Posterior vena cava (tissue), 2 donors: ENCODE measurements around the gene TASP1. TPM values are rescaled to one million over a fixed set of nuclear protein-coding genes. Genes with fewer than 3 reads are reported as not detected.

Source experiments
- DNase-seq: peaks from one replicate; pipeline ENCODE4 v3.0.0-alpha.2; 2020; ENCODE audit warnings: low spot score
- intact Hi-C, 2 donors: fragments of 100-400 bp; cut with DNase I; formaldehyde crosslinking; loops; one replicate each; pipeline versions ENCODE4 v1.14.1 to v1.14.2; 2022 to 2023
- total RNA-seq, 2 donors: library from RNA; stranded (reverse); fragmentation: NEBNext Ultra II Directional; extraction: Animal tissue kit (Norgen Biotek cat#: 25700); gene quantifications; one replicate each; pipeline ENCODE4 v1.2.1, GENCODE V29; 2021
- donor health status: DM: yes; HTN: yes; CAD: no.
- donor health status: DM: yes; HTN: yes; CAD: no.

The TASP1 gene
- total RNA-seq, 2 donors from 2014 or later, result 21.2 to 24.1 TPM

DNA sequence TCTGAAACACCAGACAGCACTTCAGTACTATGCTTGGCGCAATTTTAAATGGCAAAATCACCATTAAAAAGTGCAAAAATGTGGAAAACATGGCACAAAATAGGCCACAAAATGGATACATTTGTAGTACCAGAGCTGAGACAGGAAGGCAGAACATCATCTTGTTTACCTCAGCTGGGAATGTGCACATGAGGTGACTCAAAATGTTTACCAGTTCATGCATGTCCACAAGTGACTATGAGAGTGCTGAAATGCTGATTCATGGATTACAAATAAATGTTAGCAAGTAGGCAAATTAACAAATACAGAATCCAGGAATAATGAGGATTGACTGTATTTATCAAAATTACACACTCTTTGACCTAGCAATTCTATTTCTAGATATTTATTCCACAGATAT is 216.1 kb downstream of the TASP1 start:
- intact Hi-C loops, result no loop called here

DNA sequence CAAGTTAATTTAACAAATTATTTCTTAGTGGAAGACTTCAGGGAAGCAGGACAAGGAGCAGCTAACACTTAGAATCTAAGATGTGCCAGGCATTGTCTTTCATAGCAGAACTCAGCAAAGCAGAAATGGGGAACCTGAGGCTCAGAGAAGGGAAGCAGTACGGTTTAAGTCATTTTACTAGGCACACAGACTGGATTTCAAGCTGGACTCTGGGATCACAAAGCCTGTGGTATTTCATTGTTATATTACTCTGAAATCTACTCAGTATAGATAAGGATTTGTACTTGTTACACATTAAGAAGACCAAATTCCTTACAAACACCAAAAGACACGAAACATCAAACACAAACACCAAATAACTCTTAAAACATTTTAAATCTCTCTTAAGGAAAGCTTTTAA is 218.1 kb downstream of the TASP1 start:
- intact Hi-C loops, result no loop called here
- no peak for DNase-seq

More for the DNA sequence above, 216.1 kb downstream of the TASP1 start:
- no peak for DNase-seq

DNA sequence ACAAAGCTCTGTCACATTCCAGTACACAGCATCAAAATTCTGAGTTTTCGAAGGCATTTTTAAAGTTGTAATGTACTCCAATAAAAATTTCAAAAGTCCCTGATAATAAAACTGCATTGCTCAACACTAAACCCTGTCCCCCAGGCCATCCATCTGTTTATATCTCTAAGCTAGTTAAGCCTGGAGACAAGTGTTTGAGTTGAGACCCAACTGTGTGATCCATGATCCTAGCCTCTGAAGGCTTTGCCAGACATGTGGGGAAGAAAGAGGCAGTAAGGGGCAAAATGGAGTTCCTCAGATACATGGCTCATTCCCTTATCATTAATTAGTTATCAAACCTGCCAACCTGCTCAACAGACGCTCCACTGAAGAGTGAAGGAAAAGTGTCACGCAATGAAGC is 219.3 kb downstream of the TASP1 start:
- intact Hi-C loops, result no loop called here
- no peak for DNase-seq

DNA sequence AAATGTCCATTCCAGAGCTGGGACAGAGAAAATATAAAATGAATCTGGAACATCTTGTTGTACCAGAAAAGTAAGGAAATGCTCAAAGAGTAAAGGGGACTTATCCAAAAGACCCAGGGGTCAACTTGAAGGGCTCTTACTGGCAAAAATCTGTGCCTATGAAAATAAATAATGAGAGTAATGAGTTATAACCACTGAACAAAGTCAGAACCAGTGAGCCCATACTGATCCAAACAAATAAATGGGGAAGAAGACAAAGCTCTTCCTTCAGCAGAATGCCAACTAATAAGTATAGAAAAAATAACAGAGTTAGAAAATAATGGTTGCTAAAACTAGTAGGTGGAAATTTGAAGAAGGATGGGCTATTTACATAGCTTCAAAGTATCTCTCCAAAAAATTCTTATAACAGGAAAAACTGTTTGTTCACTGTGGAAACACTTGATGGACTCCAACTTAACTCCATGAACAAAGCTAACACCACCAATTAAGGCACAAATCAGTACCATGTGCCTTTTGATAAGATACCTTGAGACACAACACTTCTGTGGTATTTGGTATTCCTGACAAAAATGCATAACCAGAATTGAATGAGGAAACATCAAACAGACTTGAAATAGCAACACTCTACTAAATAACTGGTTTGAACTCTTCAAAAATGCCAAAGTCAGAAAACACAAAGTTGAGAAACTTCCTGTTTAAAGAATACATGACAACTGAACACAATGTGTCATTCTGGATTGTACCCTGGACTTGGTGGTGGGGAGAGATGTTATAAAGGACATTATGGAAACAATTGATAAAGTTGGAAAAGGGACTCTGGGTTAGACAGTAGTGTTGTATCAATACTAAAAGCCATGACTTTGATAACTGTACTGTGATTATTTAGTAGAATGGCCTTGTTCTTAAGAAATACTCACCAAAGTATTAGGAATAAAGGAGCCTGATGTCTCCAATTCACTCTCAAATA is 220.2 kb downstream of the TASP1 start:
- DNase-seq, result no peak
- intact Hi-C loops, result no loop called here

DNA sequence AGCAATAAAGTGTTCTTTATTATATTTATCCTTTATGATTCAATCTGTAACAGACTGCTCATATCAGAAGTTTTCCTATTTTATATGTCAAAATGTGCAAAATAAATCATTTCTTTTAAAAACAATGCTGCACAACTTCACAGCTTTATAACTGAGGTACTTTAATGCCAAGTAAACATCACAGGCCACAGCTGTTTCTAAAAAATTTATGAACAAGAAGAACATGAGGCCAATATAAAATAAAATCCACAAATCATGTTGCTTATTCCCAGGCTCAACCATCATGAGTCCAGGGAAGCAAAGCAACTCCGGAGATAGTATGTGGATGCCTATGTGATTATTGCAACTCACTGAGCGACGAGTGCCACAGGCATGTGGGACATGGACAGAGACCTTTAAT is 222.2 kb downstream of the TASP1 start:
- DNase-seq, result no peak
- intact Hi-C loops, result no loop called here

DNA sequence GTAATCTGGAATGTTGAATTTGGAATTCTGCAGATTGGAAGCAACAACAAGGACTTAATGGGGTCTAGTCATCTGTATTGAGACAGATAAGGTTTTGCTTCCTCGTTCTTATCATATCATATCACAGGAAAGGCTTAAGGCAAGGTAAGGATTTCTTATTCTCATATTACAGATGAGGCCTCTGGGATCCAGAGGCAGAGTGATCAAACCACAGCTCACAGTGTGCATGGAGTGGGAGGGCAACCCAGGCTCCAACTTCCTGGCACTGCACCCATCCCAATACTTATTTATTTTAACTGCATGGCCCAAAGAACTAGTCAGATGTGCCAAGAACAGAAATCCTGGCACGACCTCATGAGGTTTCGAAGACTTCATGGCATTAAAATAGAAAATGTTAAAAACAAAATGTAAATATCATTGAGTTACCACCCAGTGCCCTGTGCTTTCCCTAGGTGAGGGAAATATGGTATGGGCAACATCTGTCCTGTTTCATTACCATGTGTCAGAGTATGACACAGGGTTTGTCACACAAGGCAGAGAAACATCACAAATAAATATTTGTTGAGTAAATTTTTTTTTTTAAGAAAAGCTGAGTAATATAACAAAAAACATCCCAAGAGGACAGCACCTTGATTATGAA is 225.8 kb downstream of the TASP1 start:
- intact Hi-C loops, result no loop called here
- DNase-seq, result no peak

DNA sequence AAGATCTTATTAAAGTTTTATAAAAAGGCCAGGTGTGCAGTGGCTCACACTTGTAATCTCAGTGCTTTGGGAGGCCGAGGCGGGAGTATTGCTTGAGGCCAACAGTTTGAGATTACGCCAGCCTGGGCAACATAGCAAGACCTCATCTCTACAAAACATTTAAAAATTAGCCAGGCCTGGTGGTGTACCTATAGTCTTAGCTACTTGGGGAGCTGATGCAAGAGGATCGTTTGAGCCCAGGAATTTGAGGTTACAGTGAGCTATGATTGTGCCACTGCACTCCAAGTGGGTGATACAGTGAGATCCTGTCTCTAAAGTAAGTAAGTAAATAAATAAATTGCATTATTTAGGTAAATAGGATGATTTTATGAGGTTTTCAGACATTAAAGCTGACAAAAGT is 234.4 kb downstream of the TASP1 start:
- intact Hi-C loops, result no loop called here

DNA sequence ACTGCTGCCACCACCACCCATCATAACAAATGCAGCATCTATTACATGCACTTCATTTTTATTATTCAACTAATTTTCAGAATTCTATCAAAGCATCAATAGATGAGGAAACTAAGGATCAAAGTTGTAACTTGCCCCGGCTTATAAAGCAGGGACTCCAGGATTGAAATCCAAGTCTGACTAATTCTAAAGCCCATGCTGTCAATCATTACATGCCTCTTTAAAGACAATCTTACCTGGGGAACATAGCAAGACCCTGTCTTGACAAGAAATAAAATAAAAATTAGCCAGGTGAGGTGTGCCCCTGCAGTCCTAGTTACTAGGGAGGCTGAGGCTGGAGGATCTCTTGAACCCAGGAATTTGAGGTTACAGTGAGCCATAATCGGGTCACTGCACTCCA is 235.3 kb downstream of the TASP1 start:
- DNase-seq, result no peak
- intact Hi-C loops, result no loop called here

More for the DNA sequence above, 234.4 kb downstream of the TASP1 start:
- no peak for DNase-seq

DNA sequence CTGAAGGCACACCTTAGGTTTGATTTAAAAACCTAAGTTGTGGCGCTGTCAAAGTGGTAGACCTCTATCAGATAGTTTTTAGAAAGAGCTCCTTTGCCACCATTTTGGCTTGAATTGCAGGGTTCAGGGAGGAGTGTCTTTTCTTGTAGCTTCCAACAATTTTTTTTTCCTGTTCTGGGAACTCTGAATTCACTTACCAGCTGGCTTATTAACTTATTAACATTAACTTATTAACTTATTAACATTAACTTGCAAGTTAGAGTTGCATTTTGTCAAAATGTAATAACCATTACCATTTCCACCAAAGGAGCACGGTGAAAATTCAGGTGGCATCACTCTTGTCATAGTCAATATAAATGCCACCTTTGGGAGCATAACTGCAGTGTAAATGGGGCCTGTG is 235.7 kb downstream of the TASP1 start:
- intact Hi-C loops, result no loop called here
- no peak for DNase-seq

DNA sequence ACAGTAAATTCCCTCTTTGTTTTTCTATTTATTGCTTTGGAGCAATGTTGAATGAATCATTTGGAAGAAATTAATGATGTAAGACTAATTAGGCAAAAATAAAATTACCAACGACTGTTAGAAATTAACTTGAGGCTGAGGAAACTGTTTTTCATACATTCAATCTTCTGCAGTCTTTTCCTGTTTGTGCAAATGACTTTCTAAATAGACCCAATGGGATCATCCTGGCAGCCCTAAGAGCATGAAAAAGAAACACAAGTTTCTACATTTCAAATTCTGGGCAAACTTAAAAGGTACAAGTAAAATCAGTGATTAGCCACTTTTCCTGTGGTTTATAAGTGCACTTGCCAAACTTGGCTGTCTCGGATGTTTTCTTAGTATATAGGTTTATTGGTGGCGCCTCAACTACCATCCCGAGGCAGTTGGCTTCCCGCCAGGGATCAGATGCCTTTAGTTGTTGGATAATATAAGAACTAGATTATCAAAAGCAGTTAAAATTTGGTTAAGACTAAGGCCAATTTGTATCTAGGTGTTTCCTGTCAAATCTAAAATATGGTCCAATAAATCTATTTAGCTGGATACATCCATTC is 236.5 kb downstream of the TASP1 start:
- intact Hi-C loops, result no loop called here
- DNase-seq, result no peak

DNA sequence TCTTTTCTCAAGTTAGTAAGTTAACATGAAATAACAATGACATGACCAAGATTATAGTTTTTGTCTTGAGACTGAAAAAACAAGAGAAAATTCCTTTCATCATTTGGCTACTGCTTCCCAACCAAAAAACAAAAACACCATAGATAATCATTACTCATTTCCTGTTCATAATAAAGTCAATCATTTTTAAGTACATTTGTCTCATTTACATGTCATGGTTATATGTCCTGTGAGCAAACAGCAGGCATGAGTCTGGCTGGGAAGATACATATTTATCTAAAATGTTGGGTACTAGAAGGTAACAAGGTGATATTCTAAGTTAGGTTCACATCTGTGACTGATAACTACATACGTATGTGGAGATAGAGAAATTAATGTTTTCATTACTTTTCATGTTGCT is 237.1 kb downstream of the TASP1 start:
- DNase-seq, result no peak
- intact Hi-C loops, result no loop called here

DNA sequence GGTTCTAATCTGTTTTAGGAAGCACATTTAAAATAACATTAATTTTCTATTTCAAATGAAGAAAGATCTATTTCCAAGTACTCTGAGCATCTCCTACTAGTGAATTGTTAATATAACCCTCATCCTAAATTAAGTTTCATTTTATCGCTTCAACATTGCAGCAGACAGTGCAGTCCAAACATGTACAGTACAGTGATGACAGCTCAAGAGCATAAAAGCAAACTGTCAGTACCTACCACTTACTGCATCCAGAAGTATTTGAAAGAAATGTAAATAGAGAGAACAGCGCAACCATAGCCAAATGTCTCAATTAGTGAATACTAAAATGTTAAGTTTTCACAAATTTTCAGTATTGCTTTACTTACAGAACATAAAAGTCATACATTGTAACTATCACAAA is 238.3 kb downstream of the TASP1 start:
- no peak for DNase-seq
- intact Hi-C loops, result no loop called here

DNA sequence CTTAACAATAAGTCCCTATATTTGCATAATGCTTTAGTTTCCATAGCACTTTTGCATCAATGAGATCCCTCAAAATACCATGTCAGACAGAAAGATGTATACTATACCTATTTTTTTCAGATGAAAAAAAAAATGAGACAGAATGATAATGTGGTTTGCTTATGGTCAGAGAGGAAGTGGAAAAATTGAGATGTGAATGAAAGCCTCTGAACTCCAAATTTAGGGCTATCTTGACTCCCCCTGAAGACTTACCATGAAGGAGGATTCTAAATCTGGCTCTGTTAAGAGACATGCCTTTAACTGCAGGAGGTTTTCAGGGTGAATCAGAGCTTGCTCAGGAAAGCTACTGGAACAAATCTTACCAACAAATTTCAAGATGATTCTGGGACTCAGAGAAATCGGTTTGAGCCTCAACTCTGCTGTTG is 241.4 kb downstream of the TASP1 start:
- DNase-seq, result no peak
- intact Hi-C loops, result no loop called here

DNA sequence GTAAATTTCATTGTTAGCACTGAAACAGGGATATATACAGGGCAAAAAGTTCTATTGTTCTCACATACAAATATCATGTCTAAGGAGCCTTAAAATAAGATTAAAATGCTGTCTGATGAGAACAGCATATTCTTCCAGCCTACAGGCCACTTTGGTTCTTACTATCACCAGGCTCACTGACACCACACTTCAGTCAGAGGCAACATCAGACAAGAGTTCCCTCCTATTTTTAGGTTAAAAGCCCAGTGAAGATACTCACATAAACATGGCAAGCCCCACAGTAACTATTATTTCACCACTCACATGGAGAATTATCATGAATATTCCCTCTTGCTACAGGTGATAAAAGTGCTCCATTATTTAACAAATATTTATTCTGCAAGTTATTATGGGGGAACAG is 241.9 kb downstream of the TASP1 start:
- intact Hi-C loops, result no loop called here
- DNase-seq, result no peak

DNA sequence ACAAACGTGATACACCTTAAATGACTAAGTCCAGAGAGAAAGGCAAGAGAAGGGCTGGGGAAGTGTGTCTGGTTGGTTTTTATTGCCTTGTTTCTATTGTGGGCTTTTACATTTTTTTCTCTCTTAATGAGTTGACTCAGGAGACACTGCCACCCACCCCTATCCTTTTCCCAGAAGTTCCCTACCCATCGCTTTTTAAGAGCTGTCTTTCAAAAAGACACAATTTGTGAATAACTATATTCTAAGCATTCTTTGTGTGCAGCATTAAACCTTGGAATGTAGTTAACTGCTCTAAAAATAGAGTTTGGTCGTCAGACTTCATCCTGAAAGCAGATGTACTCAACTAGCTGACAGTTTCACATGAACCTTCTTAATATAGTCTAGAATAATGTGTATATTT is 242.7 kb downstream of the TASP1 start:
- intact Hi-C loops, result no loop called here

DNA sequence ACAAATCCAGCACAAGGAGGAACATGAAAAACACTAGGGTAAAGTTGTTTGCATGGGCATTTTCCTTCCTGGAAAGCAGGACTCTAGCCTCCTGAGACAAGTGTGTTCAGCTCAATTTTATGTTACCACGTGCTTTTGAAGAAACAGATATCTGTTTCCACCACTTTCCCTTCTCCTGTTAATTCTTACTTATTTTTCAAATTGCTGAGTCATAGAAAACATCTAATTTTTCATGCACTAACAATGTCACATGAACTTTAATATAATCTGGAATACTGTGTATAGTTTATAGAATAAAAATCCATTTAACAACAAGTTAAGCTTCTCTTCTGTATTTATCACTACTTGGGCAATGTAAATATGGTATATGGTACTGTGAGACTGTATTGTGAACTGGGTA is 243.5 kb downstream of the TASP1 start:
- no peak for DNase-seq
- intact Hi-C loops, result no loop called here

More for the DNA sequence above, 242.7 kb downstream of the TASP1 start:
- no peak for DNase-seq

DNA sequence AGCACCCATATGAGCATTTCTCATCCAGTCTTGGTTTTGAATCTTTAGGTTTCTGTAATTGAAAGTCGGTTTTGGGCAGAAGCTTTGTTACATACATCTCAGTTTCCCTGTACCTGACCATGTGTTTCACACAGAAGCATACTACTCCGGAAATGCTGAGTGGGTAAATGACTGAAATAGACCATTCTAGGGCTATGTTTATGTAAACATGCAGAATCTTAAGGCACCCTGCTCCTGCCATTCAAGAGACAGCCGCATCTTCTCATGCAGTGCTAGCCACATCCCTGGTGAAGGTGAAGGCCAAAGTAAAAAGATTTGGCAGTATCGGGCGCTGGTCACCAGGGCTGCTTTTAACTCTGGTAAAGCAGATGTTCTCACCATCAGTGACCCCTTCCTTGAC is 246.3 kb downstream of the TASP1 start:
- intact Hi-C loops, result no loop called here
- DNase-seq, result no peak

DNA sequence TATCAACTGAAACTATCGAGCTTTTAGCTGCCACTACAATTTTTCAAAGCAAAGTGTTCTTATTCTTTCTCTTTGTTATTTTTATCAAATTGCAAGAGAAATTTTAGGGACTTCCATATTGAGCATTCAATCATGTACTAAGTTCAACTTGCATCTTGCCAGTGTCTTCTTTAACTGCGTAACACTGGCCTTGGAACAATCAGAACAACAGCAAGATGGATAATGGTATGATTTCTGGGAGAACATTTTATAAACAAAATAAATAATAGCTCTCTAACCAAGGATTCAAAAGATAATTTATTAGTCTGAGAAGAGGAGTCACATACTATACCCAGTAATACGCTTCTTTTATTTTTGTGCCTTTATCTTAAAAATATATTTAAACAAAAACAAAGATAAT is 249.6 kb downstream of the TASP1 start:
- intact Hi-C loops, result no loop called here
- no peak for DNase-seq

DNA sequence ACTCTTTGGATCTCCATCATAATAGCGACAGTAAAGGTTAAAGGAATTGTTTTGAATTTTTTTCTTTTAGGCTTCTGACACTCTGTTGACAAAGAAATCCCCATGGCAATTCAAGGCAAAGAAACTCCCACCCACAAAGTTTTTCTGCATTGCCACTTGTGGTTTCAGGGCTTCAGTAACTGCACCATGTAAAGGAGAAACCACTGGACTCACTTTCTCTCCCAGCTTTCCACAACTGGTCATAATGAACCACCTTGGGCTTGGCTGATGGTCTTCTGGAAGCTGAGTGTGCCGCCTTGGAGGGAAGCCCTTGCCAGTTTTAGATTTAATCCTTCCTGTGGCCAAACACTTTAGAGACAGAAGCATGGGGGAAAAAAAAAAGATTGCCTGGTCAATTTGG is 254.6 kb downstream of the TASP1 start:
- no peak for DNase-seq
- intact Hi-C loops, result no loop called here

DNA sequence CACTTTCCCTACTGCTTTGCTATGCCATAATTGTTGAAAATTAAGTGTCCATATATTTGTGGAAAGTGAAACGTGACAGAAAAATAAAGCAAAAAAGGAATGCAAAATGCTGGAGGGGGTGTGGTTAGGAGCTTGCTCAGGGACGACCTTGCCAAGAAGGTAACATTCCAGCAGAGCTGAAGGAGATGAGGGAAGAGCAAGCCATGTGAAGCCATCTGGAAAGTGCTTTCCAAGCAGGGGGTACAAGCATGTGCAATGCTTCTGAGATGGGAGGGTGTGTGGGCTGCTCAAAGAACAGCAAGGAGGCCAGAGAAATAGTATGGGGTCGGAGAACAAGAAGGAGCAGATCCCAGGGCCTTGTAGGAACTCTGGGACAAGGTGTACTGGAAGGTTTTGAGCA is 255.9 kb downstream of the TASP1 start:
- intact Hi-C loops, result no loop called here
- DNase-seq, result no peak
